NK-92 (cell line): ENCODE measurements around the gene EOGT.

Experiments
- DNase-seq: peaks from one replicate; lab custom pipeline; 2025; ENCODE audit not compliant: unreplicated experiment; lab: John Stamatoyannopoulos, UW

The EOGT gene

GRCh38 chr3:69013253-69014021, at the start of gene EOGT:
EOGT (minus strand) TSS chr3:69013684; CDS start chr3:69009846, 3,838 bp downstream.
- no peak for DNase-seq

- DNase-seq = no peak
These were observed 46.2 kb upstream of the EOGT start for GRCh38 chr3:69059688-69060087.

DNA sequence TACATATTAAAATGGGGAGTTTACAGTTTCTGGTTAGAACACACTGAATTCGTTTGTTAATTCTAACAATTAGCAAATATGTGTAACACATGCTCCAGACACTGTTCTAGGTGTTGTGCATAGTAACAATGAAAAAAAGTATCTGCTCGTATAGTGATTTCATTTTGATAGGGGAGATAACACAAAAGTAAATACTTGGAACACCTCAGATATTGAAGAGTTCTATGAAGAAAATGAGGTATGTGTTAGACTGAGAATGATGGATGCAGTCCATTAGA, 45.4 kb upstream of the EOGT start:
- DNase-seq = no peak

GRCh38 chr3:69058180-69058946, 44.9 kb upstream of the EOGT start:
- no peak for DNase-seq

- DNase-seq = no peak
These were observed 39.0 kb upstream of the EOGT start for GRCh38 chr3:69052472-69052898.

- DNase-seq = no peak
These were observed 38.4 kb upstream of the EOGT start, which contains the start of gene TMF1 for GRCh38 chr3:69051756-69052471. TMF1 (minus strand) TSS chr3:69052333; CDS start chr3:69052086, 247 bp downstream.

- no peak for DNase-seq
These were observed 35.5 kb upstream of the EOGT start for GRCh38 chr3:69048990-69049389.

DNA sequence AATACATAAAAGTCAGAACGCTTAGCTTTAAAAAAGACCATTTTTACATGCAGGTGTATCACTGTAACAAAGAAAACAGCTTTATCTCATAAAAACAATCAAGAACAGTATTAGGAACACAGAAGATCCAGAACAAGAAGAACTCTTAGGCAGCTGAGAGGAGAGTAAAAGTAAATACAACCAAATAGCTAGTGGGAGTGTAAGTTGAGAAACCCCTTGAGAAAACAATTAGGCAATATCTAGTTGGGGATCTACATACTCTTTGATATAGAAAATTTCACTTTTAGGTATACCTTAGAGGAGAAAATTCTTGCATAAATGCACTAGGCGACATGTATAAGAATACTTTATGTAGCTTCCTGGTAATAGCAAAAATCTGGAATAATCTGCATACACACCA, 31.1 kb upstream of the EOGT start:
- DNase-seq = no peak

DNA sequence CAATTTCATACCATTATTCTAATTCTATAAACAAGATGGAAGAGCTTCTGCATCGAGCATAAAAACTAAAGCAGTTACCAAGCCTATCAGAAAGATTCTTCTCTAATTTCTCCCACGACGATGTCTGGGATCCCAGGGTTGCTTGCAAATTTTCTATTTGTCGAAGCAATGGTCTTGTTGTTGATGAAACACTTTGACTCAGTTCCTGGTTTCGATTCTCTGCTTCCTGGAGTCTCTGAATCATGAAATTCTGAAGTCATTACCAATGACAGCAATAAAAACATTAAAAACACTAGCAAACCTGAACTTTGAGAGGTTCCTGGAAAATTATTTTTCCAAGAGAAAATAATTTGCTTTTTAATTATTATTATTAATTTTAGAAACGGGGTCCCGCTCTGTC, 20.0 kb upstream of the EOGT start:
- no peak for DNase-seq

- DNase-seq = no peak
These were observed 19.3 kb upstream of the EOGT start for GRCh38 chr3:69032737-69033136.

- no peak for DNase-seq
These were observed 18.7 kb upstream of the EOGT start for GRCh38 chr3:69032142-69032541.

GRCh38 chr3:69031635-69032034, 18.2 kb upstream of the EOGT start:
- no peak for DNase-seq

GRCh38 chr3:69020857-69021256, 7.4 kb upstream of the EOGT start:
- no peak for DNase-seq

DNA sequence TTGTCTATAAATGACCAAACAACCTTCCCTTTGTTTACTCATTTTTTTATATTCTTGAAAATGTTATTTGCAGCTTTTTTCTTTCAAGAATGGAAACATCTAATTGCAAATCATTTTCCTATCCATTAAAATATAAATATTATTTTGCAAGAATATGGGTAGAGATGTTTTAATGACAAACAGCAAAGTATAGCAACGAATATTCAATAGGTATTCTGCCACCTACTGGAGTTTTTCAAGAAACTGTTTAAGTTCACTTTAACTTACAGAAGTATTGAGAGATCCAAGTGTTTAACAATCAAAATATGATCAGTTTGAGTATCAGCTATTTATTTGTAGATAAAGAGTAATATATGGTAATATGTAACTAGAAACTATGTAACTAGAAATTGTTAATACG, 6.9 kb upstream of the EOGT start:
- no peak for DNase-seq

DNA sequence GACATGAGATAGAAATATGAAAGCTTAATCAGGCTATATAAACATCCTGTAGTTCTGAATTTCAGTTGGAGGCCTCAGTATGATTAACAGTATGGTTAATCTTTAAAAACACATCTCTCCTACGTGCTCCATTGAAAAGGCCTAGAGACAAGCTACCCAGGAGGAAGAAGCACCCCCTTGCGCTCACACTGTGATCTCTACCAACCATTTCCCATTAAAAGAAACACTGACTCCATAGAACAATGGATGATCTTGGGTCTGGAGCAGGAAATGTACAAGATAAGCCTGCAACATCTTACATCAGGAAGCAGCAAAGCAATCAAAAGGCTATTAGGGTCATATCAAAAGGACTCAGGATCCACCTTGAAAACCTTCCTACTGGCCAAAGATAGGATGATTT, 3.4 kb upstream of the EOGT start:
- DNase-seq = no peak

- DNase-seq = no peak
These were observed 2.6 kb upstream of the EOGT start for GRCh38 chr3:69016102-69016501.

DNA sequence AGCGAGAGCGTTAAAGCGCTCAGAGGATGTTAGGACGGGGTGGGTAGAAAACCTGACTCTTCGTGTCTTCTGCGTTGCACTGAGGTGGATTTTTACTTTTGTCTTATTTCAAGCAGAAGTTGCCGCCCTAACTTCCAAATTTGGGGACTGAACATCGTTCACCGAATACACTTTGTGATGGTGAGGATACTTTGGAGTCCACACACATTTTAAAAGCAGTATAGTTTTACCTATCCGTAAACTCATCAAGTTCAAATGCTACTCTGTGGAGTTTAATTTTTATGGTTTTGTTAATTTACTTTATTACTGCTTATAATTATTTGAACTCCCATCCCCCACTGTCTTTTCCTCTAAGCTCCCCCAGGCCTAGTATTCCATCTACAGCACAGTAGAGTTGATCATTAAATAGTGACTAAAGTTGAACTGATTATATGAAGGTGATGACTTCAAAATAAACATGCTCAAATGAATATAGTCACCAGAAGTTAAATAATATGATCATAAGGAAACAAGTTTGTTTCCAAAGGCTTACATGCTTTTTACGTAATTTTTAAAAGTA, 617 bp upstream of the EOGT start:
- no peak for DNase-seq

DNA sequence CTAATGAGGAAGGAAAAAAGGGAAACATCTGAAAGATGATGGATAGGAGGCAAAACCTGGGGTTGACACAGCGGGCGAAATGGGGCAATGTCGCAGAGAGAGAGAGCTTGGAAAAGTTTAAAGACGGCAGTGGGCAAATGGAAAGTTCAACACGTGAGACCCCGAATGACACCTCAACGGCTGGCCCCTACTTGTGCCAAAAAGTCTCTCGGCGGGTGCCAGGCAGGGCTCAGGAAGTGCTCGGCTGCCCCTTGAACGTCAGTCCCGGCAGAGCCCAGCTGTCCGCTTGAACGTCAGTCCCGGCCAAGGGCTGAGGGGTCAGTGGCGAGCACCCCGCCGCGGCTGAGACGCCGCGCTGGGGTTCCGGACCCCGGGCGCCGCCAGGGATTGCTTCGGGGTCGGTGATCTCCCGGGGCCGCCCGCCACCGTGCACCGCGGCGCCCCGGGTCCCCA, 658 bp downstream of the EOGT start:
- DNase-seq = no peak

DNA sequence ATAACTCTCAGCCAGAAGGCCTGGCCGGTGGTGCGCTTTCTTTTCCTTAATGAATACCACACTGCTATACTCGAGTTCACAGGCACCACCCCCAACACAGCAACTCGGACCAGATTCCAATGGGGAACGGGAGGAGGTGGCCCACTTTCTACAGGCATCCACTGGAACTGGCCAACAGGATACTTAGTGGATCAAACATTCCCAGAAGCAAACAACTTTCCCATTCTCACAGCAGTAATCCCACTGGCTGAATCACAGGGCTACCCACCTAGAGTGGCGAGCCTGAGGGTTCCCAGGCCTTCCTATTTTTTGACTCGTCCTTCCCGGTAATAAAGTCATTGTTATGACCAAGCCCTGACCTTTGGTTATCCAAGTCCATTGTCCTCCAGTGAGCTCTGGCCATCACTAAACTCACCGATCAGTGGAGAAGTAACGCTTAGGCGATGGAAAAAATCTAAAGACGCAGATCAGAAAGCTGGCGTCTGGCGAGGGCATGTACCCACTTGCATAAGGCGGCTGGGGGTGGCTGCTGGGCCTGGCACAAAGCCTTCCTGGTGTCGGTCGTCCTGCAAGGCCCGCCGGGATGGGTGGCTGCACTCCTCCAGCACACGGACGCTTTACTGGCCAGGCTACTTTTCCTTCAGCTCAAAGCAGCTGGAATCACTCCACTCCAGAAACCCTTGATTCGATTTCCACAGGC, 1.2 kb downstream of the EOGT start:
- no peak for DNase-seq

- DNase-seq = no peak
These were observed 2.3 kb downstream of the EOGT start for GRCh38 chr3:69011096-69011730.
